Activated T-helper 17 cell treated with anti-CD3 and anti-CD28 coated beads, Interleukin-2, amount 50 U/mL, for 72 hours (primary cell): ENCODE measurements around the gene SART3. TPM values are rescaled to one million over a fixed set of nuclear protein-coding genes. Genes with fewer than 3 reads are reported as not detected.
A peak's percentile ranks its signal among the peaks of the same experiment; 100 is the strongest.
"Not testable (repeated sequence)": the region's sequence is repeated elsewhere in the genome, so short reads cannot be mapped to it uniquely, and the experiment has no call there.

Experiments used
- ATAC-seq: fragments of 150-1000 bp; cut with Tn5 transposase; replicated peaks from 2 replicates; pipeline ENCODE4 v1.10.0; 2021; ENCODE audit warnings: mild to moderate bottlenecking, moderate library complexity
- H3K27ac Mint-ChIP-seq: one replicate; pipeline ENCODE4 v1.8.0; 2022; ENCODE audit warnings: mixed read lengths
- H3K27me3 Mint-ChIP-seq: one replicate; pipeline ENCODE4 v1.8.0; 2022; ENCODE audit warnings: mixed read lengths
- H3K36me3 Mint-ChIP-seq: one replicate; pipeline ENCODE4 v1.8.0; 2022; ENCODE audit warnings: low read depth, mild to moderate bottlenecking, mixed read lengths
- H3K4me1 Mint-ChIP-seq: one replicate; pipeline ENCODE4 v1.8.0; 2022; ENCODE audit warnings: mixed read lengths
- H3K4me3 Mint-ChIP-seq: one replicate; pipeline ENCODE4 v1.8.0; 2022; ENCODE audit warnings: mild to moderate bottlenecking, mixed read lengths
- H3K9me3 Mint-ChIP-seq: one replicate; pipeline ENCODE4 v1.8.0; 2022; ENCODE audit warnings: mixed read lengths
- total RNA-seq, 2 donors: library from RNA; stranded (reverse); gene quantifications; one replicate each; pipeline ENCODE4 v1.2.3, GENCODE V29; 2022

SART3 gene
- total RNA-seq, 2 donors from 2014 or later = 85.0 to 98.6 TPM

DNA sequence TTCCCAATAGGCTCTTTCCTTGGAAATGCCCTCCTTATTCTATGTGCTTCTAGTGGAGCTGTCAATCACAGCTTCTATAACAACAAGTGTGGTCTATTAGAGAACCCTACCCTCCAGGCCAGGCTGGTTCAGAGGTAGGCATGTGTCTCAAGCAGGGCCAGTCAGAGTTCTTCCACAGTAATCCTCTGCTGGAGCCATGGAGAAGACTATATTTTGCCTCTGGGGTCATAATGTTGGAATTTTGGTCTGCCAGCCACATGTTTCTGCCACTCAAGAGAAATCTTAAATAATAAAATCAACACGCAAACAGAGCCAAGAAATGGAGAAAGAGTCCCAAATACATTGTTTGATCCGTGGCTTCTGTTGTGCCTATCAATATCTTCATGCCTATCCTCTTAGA lies 69.7 kb downstream of the SART3 start:
- no peaks in the 10 kb centered on the region for H3K4me1 Mint-ChIP-seq
- H3K36me3 Mint-ChIP-seq = no peaks in the 10 kb centered on the region
- no peak overlapping the region for H3K4me3 Mint-ChIP-seq
- H3K27ac Mint-ChIP-seq = no peak overlapping the region
- ATAC-seq = no peak
- H3K27me3 Mint-ChIP-seq = peaks cover 44% of the 10 kb centered on the region
- H3K9me3 Mint-ChIP-seq = peaks cover 5% of the 10 kb centered on the region

DNA sequence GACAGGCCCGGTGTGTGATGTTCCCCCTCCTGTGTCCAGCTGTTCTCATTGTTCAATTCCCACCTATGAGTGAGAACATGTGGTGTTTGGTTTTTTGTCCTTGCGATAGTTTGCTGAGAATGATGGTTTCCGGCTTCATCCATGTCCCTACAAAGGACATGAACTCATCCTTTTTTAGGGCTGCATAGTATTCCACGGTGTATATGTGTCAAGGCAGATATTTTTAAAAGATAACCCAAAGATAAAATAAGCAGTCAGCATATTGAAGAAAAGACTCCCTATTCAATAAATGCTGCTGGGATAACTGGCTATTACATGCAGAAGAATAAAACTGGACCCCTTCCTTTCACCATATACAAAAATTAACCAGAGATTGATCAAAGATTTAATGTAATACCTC lies 73.9 kb downstream of the SART3 start:
- not testable (repeated sequence) for ATAC-seq

DNA sequence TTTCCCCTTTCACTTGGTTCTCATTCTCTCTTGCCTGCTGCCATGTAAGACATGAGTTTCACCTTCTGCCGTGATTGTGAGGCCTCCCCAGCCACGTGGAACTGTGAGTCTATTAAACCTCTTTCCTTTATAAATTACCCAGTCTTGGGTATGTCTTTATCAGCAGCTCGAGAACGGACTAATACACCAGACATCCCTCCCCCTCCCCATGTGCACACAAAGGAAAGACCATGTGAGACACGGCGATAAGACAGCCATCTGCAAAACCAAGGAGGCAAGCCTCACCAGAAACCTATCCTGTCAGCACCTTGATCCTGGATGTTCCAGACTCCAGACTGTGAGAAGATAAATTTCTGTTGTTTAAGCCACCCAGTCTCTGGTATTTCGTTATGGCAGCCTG lies 75.6 kb downstream of the SART3 start:
- H3K4me1 Mint-ChIP-seq, H3K27ac Mint-ChIP-seq, H3K9me3 Mint-ChIP-seq, H3K4me3 Mint-ChIP-seq, ATAC-seq, H3K36me3 Mint-ChIP-seq: not testable (repeated sequence)
- H3K27me3 Mint-ChIP-seq = peaks cover 53% of the 10 kb centered on the region

More for the DNA sequence above, 73.9 kb downstream of the SART3 start:
- peaks cover 50% of the 10 kb centered on the region for H3K27me3 Mint-ChIP-seq
- not testable (repeated sequence) for H3K4me1 Mint-ChIP-seq, H3K36me3 Mint-ChIP-seq, H3K4me3 Mint-ChIP-seq, H3K27ac Mint-ChIP-seq, H3K9me3 Mint-ChIP-seq

DNA sequence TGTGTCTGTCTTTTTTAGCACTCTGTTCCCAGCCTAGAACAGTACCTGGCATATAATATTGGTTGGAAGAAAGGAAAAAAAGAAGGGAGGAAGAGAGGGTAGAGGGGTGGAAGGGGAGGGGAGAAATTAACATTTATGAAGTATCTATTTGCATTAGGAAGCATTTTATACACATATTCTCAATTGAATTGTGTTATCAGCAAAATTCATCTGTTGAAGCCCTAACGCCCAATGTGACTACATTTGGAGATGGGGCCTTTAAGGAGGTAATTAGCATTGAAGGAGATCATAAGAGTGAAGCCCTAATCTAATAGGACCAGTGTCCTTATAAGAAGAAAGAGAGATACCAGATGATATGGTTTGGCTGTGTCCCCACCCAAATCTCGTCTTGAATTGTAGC lies 76.1 kb downstream of the SART3 start:
- Mint-ChIP-seq H3K4me1 (no peaks in the 10 kb centered on the region), H3K27ac (no peak overlapping the region), H3K4me3 (no peak overlapping the region), H3K36me3 (no peaks in the 10 kb centered on the region), H3K9me3 (peaks cover 5% of the 10 kb centered on the region), H3K27me3 (peaks cover 56% of the 10 kb centered on the region)
- ATAC-seq = no peak

DNA sequence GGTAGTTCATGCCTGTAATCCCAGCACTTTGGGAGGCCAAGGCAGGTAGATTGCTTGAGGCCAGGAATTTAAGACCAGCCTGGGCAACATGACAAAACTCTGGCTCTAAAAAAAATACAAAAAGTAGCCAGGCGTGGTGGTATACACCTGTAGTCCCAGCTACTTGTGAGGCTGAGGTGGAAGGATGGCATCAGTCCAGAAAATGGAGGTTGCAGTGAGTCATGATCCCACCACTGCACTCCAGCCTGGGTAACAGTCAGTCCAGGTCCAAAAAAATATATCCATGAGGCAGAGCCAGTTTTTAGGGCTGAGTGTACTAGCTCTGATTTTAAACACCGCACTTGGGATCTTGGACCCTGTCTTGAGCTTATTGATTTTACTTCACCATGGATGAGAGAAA lies 76.5 kb downstream of the SART3 start:
- Mint-ChIP-seq H3K4me3 (no peak overlapping the region), H3K27ac (no peak overlapping the region), H3K36me3 (no peaks in the 10 kb centered on the region), H3K27me3 (peaks cover 56% of the 10 kb centered on the region), H3K9me3 (peaks cover 5% of the 10 kb centered on the region), H3K4me1 (no peaks in the 10 kb centered on the region)
- ATAC-seq = no peak

DNA sequence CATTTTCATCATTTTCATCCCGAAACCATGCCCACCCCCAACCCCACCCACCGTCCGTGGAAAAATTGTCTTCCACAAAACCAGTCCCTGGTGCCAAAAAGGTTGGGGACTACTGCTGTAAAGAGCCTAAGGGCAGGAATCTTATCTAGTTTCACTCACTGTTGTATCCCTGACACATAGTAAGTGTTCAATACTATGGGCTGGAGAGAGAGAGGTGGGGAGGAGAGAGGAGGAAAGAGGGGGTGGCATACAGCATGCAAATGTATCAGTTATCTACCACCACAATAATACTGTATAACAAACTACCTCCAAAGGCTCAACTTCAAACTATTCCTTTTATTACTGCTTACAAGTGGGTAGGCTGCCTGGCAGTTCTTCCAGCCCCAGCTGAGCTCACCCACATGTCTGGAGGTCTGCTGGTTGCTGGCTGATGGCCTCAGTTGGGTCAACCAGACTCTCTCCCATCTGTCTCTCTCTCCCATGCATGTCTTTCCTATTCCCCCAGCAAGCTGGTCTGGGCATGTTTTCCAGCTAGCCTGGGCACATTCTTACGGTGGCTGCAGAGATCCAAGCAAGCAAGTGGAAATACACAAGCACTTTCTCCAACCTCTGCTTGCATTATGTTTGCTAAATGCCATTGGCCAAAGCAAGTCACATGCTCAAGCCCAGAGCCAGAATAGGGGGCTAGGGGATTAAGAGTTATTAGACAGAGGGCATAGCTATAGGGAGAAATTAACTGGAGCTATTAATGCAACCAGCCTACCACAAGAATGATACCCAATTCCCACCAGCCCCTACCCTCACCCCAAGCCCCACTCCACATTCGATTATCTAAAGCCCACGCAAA lies 77.5 kb downstream of the SART3 start:
- Mint-ChIP-seq H3K4me3 (no peak overlapping the region), H3K27me3 (peaks cover 60% of the 10 kb centered on the region), H3K9me3 (peaks cover 5% of the 10 kb centered on the region), H3K4me1 (no peaks in the 10 kb centered on the region), H3K27ac (no peak overlapping the region), H3K36me3 (no peaks in the 10 kb centered on the region)
- ATAC-seq = no peak

DNA sequence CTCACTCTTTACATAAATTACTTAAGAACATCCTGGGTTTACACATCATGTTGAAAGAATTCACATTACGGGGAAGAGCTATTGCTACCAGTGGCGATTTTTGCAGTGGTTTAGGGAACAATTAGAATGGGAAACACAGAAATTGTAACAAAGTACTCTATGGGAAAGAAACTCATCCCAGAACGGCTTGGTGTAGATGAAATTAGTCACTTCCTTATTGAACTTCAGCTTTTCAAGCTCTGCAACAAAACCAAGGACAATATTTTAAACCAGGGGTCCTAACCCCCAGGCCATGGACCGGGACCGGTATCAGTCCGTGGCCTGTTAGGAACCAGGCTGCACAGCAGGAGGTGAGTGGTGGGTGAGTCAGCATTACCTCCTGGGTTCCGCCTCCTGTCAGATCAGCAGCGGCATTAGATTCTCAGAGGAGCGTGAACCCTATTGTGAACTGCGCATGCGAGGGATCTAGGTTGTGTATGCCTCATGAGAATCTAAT lies 78.2 kb downstream of the SART3 start:
- no peak for ATAC-seq
- Mint-ChIP-seq H3K4me3 (no peak overlapping the region), H3K27ac (no peak overlapping the region), H3K36me3 (no peaks in the 10 kb centered on the region), H3K4me1 (no peaks in the 10 kb centered on the region), H3K9me3 (peaks cover 5% of the 10 kb centered on the region), H3K27me3 (peaks cover 55% of the 10 kb centered on the region)

DNA sequence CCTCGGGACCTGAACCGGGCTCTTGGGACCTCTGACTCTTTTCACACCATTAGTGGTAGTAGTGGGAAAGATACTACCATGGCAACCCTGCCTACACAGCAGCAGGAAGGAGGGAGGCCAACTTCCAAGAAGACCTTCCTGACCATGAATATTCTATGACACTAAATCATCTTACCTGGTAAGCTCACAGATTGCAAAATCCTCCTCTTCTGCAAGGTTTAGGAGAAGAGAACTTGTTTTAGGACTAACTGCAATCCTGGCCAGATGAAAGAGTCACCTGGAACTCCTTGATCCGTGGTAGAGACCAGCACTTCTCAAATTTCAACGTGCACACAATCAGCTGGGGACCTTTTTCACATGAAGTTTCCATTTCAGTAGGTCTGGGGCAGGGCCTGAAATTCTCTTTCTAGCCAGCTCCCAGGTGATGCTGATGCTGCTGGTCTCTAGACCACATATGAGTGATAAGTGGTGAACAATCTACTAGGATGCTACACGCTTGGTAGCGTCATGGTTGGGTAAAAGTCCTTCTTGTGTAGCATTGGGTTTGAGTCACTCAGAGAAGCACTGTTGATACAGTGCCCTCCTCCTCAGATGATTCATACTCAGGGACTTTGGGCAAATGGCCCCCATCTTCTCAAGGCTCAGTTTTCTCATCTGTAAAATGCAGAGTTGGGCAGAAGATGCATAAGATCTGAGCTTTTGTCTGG lies 81.5 kb downstream of the SART3 start:
- ATAC-seq = peak; percentile 59
- H3K4me3 Mint-ChIP-seq = no peak overlapping the region
- H3K36me3 Mint-ChIP-seq = no peaks in the 10 kb centered on the region
- peaks cover 37% of the 10 kb centered on the region for H3K27me3 Mint-ChIP-seq
- H3K4me1 Mint-ChIP-seq = no peaks in the 10 kb centered on the region
- no peaks in the 10 kb centered on the region for H3K9me3 Mint-ChIP-seq
- H3K27ac Mint-ChIP-seq = no peak overlapping the region

DNA sequence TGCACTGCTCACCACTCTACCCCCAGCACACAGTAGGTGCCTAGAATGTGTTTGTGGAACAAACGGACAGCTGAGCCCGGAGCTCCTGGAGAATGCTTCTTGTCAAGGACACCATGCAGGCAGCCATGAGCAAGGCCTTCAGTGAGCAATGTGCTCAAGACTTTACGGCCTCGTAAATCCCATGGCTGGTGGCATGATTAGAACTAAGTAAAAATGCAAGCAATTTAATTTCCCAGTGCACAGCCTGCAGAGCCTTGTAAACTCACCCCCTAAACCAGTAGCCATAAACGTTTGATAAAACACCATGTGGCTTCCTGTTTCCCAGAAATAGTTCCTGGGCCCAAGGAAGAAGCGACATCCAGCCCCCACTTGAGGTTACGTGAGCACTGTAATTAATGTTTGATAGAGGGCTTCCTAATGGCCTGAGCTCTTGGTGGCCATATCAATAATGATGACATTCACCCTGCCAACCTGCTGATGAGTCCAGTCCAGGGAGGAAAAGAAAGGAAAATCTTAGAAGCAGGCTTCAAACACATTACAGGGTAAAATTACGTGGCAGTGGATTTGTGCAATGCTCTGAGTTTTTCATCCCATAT lies 82.3 kb downstream of the SART3 start:
- no peaks in the 10 kb centered on the region for H3K4me1 Mint-ChIP-seq
- no peaks in the 10 kb centered on the region for H3K9me3 Mint-ChIP-seq
- H3K36me3 Mint-ChIP-seq = no peaks in the 10 kb centered on the region
- no peak overlapping the region for H3K27ac Mint-ChIP-seq
- ATAC-seq = no peak
- H3K27me3 Mint-ChIP-seq = peaks cover 33% of the 10 kb centered on the region
- H3K4me3 Mint-ChIP-seq = no peak overlapping the region

DNA sequence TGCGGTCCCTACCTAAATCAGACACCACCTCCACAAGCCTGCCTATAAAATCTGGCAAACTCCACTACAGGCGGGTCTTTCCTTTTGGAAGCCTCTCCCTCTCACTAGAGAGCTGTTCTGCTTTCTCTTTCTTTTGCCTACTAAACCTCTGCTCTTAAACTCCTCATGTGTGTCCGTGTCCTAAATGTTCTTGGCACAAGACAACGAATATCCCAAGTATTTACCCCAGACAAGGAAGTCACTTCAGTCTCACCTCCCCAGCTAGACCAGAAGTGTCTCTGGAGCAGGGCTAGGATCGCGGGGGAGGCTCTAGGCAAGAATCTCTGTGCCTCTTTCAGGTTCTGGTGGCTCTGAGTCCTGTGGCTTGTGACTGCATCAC lies 83.1 kb downstream of the SART3 start:
- no peak for ATAC-seq
- Mint-ChIP-seq H3K27me3 (peaks cover 35% of the 10 kb centered on the region), H3K4me1 (no peaks in the 10 kb centered on the region), H3K36me3 (no peaks in the 10 kb centered on the region), H3K9me3 (no peaks in the 10 kb centered on the region), H3K4me3 (no peak overlapping the region), H3K27ac (no peak overlapping the region)

DNA sequence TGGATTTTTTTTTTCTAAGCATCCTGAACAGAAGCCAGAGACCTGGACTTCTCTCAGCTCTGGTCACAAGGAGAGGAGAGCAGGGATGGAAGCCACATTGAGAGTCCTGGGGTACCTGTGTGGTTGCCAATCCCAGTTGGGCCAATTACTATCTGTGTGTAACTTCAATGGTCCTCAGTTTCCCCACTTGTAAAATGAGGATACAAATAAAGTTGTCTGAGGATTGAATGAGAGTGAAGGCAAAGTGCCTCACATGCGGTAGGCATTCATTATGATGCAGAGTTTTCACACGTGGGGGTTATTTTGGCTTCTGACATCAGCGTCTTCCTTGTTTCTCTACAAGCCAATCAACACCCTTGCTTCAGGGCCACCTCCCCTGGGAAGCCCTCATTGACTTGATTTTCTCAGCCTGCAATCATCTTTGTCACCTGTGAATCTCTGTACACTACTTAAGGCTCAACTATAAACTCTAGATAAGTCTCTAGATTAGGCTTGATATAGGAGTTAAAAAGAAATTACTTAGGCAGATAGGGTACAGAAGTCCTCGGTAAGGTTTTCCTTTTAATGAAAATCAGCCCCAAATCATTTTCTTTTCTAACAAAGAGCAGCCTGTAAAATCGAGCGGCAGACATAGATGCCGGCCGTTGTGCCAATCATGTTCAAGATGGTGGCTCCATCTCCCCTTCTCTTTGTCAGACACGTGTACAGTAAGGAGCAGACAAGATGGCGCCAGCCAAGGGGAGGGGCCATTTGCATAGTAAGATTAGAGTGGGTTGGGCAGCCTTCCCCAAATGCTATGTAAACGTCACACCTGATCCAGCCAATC lies 83.7 kb downstream of the SART3 start:
- H3K27me3 Mint-ChIP-seq = peaks cover 33% of the 10 kb centered on the region
- no peaks in the 10 kb centered on the region for H3K36me3 Mint-ChIP-seq
- no peaks in the 10 kb centered on the region for H3K4me1 Mint-ChIP-seq
- H3K4me3 Mint-ChIP-seq = no peak overlapping the region
- ATAC-seq = no peak
- H3K27ac Mint-ChIP-seq = no peak overlapping the region
- no peaks in the 10 kb centered on the region for H3K9me3 Mint-ChIP-seq

DNA sequence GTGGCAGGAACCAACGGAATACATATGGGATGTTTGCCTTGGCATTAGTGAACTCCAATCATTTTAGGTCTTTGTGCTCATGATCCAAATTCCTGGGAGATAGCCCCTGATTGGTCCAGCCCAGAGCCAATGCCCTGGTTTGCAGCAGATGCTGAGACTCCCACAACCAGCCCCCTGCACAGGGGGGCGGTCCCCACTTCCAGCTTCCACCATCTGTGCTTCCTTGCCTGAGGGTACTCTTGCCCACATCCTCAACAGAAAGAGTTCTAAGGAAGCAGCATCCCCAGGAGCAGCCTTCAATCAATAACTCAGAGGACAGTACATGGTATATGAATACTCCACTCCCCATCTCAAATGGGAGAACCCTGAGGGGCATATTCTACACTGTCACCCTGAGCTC lies 85.6 kb downstream of the SART3 start:
- H3K4me3 Mint-ChIP-seq = no peak overlapping the region
- no peaks in the 10 kb centered on the region for H3K4me1 Mint-ChIP-seq
- no peaks in the 10 kb centered on the region for H3K36me3 Mint-ChIP-seq
- H3K9me3 Mint-ChIP-seq = no peaks in the 10 kb centered on the region
- no peak for ATAC-seq
- H3K27ac Mint-ChIP-seq = no peak overlapping the region
- peaks cover 25% of the 10 kb centered on the region for H3K27me3 Mint-ChIP-seq

DNA sequence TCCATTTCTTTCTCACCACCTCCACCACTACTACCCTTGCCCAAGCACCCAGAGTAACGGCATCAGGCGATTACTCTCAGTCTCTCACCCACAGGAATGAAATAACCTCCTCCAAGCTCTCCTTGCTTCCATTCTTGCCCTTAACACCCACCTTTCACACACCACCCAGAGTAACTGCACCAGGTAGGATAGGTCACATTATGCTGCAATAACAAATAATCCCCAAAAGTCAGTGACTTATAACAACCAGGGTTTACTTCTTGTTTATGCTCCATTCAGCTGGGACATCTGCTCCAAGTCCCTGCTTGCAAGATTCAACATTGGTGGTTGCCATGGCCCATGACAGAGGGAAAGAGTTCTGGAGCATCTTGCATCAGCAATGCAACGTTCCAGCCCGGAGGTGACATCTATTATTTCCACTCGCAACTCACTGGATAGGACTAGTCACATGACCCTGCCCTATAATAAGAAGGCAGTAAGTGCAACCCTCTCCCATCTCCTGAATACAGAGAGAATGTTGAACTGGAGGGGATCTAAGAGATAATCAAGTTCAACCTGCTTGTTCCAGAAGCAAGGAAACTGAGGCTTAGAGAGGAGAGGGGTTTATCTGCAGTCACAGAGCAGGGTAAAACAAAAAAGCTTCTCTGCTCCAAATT lies 87.4 kb downstream of the SART3 start:
- Mint-ChIP-seq H3K36me3 (no peaks in the 10 kb centered on the region), H3K4me3 (no peak overlapping the region), H3K27ac (no peak overlapping the region), H3K27me3 (peaks cover 24% of the 10 kb centered on the region), H3K4me1 (no peaks in the 10 kb centered on the region), H3K9me3 (no peaks in the 10 kb centered on the region)
- no peak for ATAC-seq
